Activated naive CD4-positive, alpha-beta T cell treated with anti-CD3 and anti-CD28 coated beads, Interleukin-2, amount 10 ng/mL, durations not matched to agents 7 days and 5 days (primary cell): ENCODE measurements around the gene CORIN.
"Not testable (repeated sequence)": the region's sequence is repeated elsewhere in the genome, so short reads cannot be mapped to it uniquely, and the experiment has no call there.

ENCODE experiments used
- CTCF ChIA-PET: fragments of 350-600 bp; sonication (Branson Sonifier 250); formaldehyde crosslinking; loops from one replicate; lab custom pipeline; 2021; ENCODE audit warnings: antibody characterized with exemption; lab: Charles Lee
- DNase-seq: peaks from one replicate; pipeline ENCODE4 v3.0.0-alpha.2; 2020
- H3K27ac Mint-ChIP-seq: one replicate; pipeline ENCODE4 v1.8.0; 2021; ENCODE audit warnings: mild to moderate bottlenecking, moderate library complexity, mixed read lengths
- H3K27me3 Mint-ChIP-seq: one replicate; pipeline ENCODE4 v1.8.0; 2021; ENCODE audit warnings: mild to moderate bottlenecking, mixed read lengths
- H3K36me3 Mint-ChIP-seq: one replicate; pipeline ENCODE4 v1.8.0; 2021; ENCODE audit warnings: mixed read lengths
- H3K4me1 Mint-ChIP-seq: one replicate; pipeline ENCODE4 v1.8.0; 2021; ENCODE audit warnings: mixed read lengths
- H3K4me3 Mint-ChIP-seq: one replicate; pipeline ENCODE4 v1.8.0; 2021; ENCODE audit warnings: mild to moderate bottlenecking, moderate library complexity, mixed read lengths
- H3K9me3 Mint-ChIP-seq: one replicate; pipeline ENCODE4 v1.8.0; 2021; ENCODE audit warnings: mixed read lengths

CORIN gene

DNA sequence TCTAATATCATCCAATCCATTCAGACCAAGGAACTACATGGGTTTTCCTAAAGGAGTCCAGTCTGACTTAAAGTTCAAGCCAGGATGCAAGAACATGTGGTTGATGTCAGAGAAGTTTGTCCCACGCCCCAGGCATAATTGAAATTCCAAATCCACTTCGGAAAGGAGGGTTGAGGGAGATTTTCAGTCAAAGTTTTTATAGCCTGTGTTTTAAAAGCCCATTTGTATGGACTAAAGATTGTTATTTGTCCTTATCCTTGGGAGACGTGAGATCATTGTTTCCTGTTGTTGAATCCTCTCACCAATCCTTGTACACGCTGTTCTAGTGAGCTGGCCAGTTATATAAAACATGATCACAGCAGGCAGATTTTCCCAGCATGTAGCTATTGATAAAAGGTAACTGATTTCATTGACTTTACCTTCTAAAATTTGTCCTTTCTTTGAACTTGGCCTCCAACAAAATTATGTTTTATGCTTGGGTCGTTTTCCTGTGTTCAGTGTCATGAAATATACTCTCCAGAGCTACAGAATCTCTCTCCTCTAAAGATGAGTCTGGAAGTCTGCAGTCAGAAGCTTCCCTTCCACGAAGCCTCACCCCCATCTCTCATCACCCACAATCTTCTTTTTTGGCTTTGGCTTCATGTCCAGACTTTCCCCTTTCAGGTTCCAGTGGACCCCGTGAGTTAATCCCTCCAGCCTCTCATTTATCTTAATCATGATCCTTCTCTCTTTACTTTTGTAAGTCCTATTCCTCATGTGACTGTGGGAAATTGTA is 259.9 kb downstream of the CORIN start:
- Mint-ChIP-seq H3K36me3 (no peaks in the 10 kb centered on the region), H3K9me3 (no peaks in the 10 kb centered on the region), H3K4me3 (no peak overlapping the region), H3K27ac (no peak overlapping the region), H3K4me1 (no peaks in the 10 kb centered on the region), H3K27me3 (no peaks in the 10 kb centered on the region)
- CTCF ChIA-PET: interaction anchor here (1.5 kb wide), 1 partner anchor 11 kb away, joined by 4 read pairs; no protein-coding TSS in a partner anchor
- no peak for DNase-seq

DNA sequence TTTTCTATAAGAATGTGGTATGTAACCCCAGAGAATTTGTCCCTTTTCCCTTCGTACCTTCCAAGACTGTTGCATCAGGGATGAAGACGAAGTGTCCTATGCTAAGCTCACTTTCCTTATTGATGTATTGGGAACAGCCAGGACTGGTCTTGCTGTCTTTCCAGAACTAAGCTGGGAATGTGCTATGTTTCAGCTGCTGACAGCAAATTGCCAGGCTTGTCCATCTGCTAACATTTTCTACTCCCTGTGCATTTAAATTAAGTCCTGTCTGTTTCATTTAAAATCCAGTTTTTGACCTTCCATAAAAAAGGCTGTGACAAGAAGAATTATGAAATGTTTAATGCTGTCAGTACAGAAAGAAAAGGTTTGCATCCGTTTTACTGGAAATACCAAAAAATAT is 264.9 kb downstream of the CORIN start:
- no peak for DNase-seq
- CTCF ChIA-PET: interaction anchor here (1.2 kb wide), 1 partner anchor 190 kb away, joined by 3 read pairs; no protein-coding TSS in a partner anchor
- Mint-ChIP-seq H3K4me1 (no peaks in the 10 kb centered on the region), H3K4me3 (no peak overlapping the region), H3K9me3 (no peaks in the 10 kb centered on the region), H3K27ac (no peak overlapping the region), H3K27me3 (no peaks in the 10 kb centered on the region), H3K36me3 (no peaks in the 10 kb centered on the region)

DNA sequence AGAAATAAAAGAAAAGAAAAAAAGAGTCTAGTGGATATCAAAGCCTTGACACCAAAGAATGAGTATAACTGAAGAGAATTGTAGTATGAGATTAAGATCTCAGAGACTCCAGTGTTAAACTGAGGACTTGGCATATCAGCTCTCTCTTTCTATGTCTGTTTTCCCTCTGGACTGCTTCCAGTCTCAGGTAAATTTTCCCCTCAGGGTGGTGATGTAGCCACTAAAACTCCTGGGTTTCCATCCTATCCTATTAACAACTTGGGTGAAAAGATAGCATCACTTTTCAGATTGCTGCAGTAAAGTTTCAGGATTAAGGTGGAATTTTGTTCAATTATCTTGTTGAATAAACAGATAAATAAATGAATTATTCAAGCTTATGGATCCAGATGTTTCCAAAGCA is 267.1 kb downstream of the CORIN start:
- no peaks in the 10 kb centered on the region for H3K27me3 Mint-ChIP-seq
- DNase-seq: no peak
- CTCF ChIA-PET: no interaction called here
- H3K9me3 Mint-ChIP-seq: no peaks in the 10 kb centered on the region
- no peaks in the 10 kb centered on the region for H3K4me1 Mint-ChIP-seq
- H3K4me3 Mint-ChIP-seq: no peak overlapping the region
- no peaks in the 10 kb centered on the region for H3K36me3 Mint-ChIP-seq
- H3K27ac Mint-ChIP-seq: no peak overlapping the region

DNA sequence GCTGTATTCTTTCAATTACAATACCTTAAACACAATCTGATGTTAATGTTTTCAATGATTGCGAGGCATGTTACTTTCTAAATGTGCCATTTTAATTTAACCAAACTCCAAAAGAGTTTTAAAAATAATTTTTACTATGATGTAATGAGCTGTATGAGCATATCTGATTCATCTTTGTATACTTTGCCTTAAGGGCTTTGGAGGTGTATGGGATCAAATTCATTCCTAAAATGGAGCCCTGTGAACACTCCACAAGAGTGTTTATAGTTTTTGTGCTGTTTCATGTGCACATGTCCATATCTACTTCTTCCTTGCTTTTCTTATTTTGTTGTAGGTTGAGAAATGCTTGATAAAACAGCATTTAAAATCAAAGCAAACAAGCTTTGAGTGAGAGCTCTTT is 270.4 kb downstream of the CORIN start:
- CTCF ChIA-PET: interaction anchor here (1.4 to 1.6 kb wide), 2 partner anchors 10 to 104 kb away, joined by 3 to 4 read pairs; partner anchors contain the start of gene COMMD8
- Mint-ChIP-seq H3K36me3 (no peaks in the 10 kb centered on the region), H3K27ac (no peak overlapping the region)

DNA sequence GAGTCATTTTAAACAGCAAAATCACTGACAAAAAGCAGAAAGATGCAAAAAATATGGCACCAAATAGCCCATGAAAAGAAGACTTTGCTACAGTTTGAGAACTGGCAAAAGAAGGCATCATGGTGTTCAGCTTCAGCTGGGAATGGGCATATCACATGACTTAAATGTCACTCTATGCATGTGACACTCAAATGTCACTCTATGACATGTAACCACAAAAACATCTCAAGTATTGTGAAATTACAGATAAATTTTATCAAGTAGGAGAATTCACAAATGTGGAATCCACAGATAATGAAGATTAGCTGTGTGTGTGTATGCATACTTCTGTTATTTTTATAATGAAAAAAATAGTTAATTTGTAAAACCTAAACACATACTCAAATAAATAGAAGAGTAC is 270.9 kb downstream of the CORIN start:
- Mint-ChIP-seq H3K36me3 (no peaks in the 10 kb centered on the region), H3K27me3 (no peaks in the 10 kb centered on the region), H3K27ac (no peak overlapping the region), H3K4me3 (no peak overlapping the region), H3K9me3 (no peaks in the 10 kb centered on the region), H3K4me1 (peaks cover 4% of the 10 kb centered on the region)
- CTCF ChIA-PET: interaction anchor here (0.6 to 1.6 kb wide), 4 partner anchors 11 to 464 kb away, joined by 3 to 4 read pairs (median 3); partner anchors contain the start of gene COMMD8
- no peak for DNase-seq

More for the DNA sequence above, 270.4 kb downstream of the CORIN start:
- H3K4me1 Mint-ChIP-seq: no peaks in the 10 kb centered on the region
- no peak for DNase-seq
- no peaks in the 10 kb centered on the region for H3K9me3 Mint-ChIP-seq
- no peak overlapping the region for H3K4me3 Mint-ChIP-seq
- no peaks in the 10 kb centered on the region for H3K27me3 Mint-ChIP-seq

DNA sequence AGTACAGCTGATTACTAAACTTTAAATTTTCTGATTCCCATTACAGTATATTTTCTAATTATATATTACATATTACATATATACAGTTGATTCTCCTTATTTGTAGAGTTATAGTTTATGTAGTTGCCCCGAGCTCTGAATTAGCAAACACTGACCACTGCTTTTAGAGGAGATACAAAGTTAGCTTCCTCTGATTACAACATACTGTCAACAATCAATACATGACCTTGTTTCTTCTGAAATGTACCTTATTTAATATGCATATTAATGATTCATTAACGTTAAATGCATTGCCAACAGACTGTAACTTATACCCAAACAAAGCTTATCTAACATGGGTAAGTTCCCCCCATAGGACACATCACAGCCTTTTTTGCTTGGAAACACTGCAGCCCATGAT is 271.3 kb downstream of the CORIN start:
- H3K9me3 Mint-ChIP-seq: no peaks in the 10 kb centered on the region
- H3K27ac Mint-ChIP-seq: no peak overlapping the region
- no peaks in the 10 kb centered on the region for H3K27me3 Mint-ChIP-seq
- no peak overlapping the region for H3K4me3 Mint-ChIP-seq
- DNase-seq: no peak
- CTCF ChIA-PET: interaction anchor here (0.6 to 1.6 kb wide), 4 partner anchors 11 to 464 kb away, joined by 3 to 4 read pairs (median 3); partner anchors contain the start of gene COMMD8
- no peaks in the 10 kb centered on the region for H3K36me3 Mint-ChIP-seq
- peaks cover 4% of the 10 kb centered on the region for H3K4me1 Mint-ChIP-seq

DNA sequence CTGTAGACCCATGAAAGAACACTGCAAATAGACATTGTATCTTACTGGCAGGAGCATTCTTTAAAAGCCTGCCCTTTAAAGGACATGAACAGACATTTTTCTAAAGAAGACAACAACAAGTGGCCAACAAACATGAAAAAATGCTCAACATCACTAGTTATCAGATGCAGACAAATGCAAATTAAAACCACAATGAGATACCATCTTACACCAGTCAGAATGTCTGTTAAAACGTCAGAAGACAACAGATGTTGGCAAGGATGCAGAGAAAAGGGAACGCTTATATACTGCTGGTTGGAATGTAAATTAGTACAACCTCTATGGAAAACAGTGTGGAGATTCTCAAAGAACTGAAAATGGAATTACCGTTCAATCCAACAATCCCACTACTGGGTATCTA is 275.6 kb downstream of the CORIN start:
- CTCF ChIA-PET: no interaction called here
- Mint-ChIP-seq H3K4me1 (peaks cover 4% of the 10 kb centered on the region), H3K27me3 (no peaks in the 10 kb centered on the region), H3K9me3 (no peaks in the 10 kb centered on the region), H3K36me3 (no peaks in the 10 kb centered on the region), H3K27ac (no peak overlapping the region), H3K4me3 (no peak overlapping the region)
- DNase-seq: no peak

DNA sequence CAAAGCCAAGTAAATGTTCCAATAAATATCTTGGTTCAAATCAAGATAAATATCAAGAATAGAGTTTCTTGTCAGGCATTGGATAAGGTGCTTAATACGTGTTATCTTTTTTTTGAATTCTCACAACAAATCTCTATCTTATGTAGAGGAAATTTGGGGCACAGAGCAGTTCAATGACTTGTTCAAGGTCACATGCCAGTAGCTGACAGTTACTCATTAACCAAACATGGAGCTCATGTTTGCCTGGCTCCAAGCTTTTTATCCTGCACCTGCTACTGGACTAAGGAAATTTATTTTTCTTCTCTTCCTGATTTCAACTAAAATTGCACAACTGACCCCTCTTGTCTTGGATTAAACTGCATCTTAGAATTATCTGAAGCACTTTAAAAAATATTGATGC is 276.5 kb downstream of the CORIN start:
- H3K27me3 Mint-ChIP-seq: no peaks in the 10 kb centered on the region
- CTCF ChIA-PET: no interaction called here
- peaks cover 4% of the 10 kb centered on the region for H3K4me1 Mint-ChIP-seq
- no peak for DNase-seq
- no peaks in the 10 kb centered on the region for H3K36me3 Mint-ChIP-seq
- no peaks in the 10 kb centered on the region for H3K9me3 Mint-ChIP-seq
- no peak overlapping the region for H3K4me3 Mint-ChIP-seq
- no peak overlapping the region for H3K27ac Mint-ChIP-seq

DNA sequence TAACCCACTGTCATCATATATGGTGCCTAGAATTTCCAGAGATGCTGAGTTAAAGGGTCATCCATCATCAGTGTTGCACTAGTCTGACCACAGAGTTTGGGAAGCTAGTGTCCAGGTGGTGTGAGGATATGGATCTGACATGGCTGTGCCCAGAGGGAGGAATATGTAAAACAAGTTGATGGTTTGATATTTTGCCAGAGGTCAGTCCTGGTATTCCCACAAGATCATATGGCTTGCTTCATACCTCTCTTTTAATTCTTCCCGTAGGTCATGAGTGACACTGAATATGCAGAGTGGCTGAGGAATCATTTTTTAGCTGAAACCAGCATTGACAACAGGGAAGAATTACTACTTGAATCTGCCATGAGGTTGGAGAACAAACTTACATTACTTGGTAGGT is 277.2 kb downstream of the CORIN start:
- Mint-ChIP-seq H3K4me1 (peaks cover 4% of the 10 kb centered on the region), H3K4me3 (no peak overlapping the region), H3K9me3 (no peaks in the 10 kb centered on the region), H3K27me3 (no peaks in the 10 kb centered on the region), H3K36me3 (no peaks in the 10 kb centered on the region), H3K27ac (no peak overlapping the region)
- DNase-seq: no peak
- CTCF ChIA-PET: no interaction called here

DNA sequence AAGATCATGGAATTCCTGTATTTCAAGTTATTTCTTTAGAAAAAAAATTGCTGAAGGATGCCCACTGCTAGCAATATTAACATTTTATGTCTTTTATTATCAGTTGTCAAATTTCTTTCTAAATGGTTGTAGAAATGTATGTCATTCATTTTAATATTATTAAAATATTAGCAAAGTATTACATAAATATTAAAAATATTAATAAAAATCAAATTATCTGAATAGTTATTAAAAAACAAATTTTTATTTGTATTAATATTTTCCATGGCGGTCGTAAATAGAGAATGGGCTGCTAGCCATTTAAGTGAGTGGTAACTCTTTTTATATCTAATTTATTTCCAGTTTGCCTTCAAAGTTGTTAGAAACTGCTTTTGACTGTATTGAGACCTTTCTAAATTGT is 280.6 kb downstream of the CORIN start:
- H3K4me1 Mint-ChIP-seq: peaks cover 2% of the 10 kb centered on the region
- no peaks in the 10 kb centered on the region for H3K27me3 Mint-ChIP-seq
- H3K36me3 Mint-ChIP-seq: no peaks in the 10 kb centered on the region
- DNase-seq: no peak
- no peaks in the 10 kb centered on the region for H3K9me3 Mint-ChIP-seq
- H3K4me3 Mint-ChIP-seq: no peak overlapping the region
- H3K27ac Mint-ChIP-seq: no peak overlapping the region
- CTCF ChIA-PET: no interaction called here

DNA sequence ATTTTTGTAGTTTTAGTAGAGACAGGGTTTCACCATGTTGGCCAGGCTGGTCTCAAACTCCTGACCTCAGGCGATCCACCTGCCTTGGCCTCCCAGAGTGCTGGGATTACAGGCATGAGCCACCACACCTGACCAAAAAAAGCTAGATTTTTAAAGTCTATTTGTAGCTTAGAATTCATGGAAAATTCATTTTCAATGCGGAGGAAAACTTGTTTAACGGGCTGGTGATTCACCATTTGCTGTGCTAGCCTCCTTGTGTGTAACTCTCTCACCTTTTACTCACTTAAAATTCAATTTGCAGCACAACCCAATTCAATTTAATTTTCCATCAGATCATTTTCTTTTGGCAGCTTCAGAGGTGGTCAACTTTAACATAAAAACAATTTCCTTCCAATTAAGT is 281.9 kb downstream of the CORIN start:
- H3K27me3 Mint-ChIP-seq, H3K4me1 Mint-ChIP-seq, H3K36me3 Mint-ChIP-seq, H3K27ac Mint-ChIP-seq, DNase-seq, H3K9me3 Mint-ChIP-seq, H3K4me3 Mint-ChIP-seq: not testable (repeated sequence)
- CTCF ChIA-PET: interaction anchor here (1.1 kb wide), 1 partner anchor 15 kb away, joined by 3 read pairs; no protein-coding TSS in a partner anchor

DNA sequence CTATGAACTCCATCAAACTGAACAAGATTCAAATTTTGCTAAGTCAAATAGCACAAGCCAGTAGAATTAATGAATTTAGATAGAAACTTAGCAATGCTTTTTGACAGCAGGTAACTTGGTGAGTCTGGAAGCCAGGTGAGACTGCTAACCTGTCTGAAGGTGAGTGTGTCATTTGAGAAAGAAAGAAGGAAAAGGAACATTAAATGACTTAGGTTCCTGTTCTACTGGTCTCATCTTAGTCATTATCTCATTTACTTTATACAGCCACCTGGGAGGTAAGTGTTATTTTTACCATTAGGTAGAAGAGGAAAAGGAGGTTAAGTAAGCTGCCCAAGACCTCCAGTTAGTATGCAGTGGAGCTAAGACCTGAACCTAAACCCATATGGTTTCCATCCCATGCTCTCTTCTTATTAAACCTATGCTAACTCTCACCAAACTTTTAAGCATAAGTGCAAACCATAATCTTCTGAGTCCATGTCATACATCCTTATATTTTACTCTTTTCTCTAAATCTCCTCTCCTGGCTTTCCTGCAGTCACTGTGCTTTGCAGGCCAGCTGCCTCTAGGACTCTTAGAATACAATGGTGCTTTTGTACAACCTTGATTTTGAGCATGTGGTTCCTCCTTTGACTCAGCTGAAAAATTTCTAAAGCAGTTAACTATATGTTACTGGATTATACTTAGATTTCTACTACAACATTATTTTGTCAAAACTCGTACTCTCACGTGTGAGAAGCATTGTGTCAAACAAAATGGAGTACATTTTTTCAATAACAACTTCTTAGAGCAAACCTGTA is 284.3 kb downstream of the CORIN start:
- CTCF ChIA-PET: no interaction called here
- Mint-ChIP-seq H3K9me3 (no peaks in the 10 kb centered on the region), H3K36me3 (peaks cover 2% of the 10 kb centered on the region), H3K4me3 (no peak overlapping the region), H3K27me3 (no peaks in the 10 kb centered on the region), H3K4me1 (no peaks in the 10 kb centered on the region), H3K27ac (no peak overlapping the region)
- DNase-seq: no peak

DNA sequence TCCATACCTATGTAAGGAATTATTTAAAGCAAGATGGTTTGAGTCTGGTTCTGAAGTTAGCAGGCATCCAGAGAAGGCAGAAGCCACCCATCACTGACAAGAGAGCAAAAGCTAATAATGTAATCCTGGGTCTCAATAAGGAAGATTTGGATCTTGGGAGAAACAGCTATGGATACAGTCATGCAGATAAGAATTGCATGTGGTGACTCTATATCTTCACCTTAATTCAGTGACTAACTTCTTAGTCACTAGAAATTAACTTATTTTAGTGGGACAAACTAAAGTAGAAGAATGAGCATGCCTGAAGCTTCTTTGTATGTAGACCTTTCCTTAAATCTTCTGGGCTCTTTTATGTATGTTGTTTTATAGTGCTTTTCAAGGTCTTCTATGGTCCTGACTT is 286.2 kb downstream of the CORIN start:
- no peak for DNase-seq
- no peak overlapping the region for H3K4me3 Mint-ChIP-seq
- H3K27me3 Mint-ChIP-seq: no peaks in the 10 kb centered on the region
- CTCF ChIA-PET: interaction anchor here (1.2 kb wide), 1 partner anchor 12 kb away, joined by 3 read pairs; no protein-coding TSS in a partner anchor
- no peaks in the 10 kb centered on the region for H3K9me3 Mint-ChIP-seq
- no peak overlapping the region for H3K27ac Mint-ChIP-seq
- H3K36me3 Mint-ChIP-seq: peaks cover 2% of the 10 kb centered on the region
- H3K4me1 Mint-ChIP-seq: no peaks in the 10 kb centered on the region

DNA sequence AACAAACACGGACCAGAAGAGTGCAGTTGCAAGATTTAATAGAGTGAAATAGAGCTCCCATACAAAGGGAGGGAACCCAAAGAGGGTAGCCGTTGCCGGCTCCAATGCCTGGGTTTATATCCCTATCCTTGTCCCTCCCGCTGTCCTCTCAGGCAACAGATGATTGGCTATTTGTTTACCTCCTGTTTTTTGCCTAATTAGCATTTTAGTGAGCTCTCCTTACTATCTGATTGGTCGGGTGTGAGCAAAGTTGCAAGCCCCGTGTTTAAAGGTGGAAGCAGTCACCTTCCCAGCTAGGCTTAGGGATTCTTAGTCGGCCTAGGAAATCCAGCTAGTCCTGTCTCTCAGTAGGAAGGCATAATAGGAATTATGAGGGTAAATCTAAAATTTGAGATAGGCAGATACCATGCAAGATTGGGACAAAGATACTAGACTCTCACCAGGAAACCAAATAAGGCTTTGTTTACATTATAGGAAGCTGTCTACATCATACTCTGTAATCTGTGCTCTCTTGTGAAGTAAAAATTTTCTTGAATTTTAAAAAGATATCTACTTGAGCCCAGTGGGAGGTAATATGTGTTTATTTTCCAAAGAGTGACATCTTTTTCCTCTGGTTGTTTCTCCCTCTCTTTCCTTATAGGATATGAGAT is 286.8 kb downstream of the CORIN start:
- Mint-ChIP-seq H3K36me3 (peaks cover 2% of the 10 kb centered on the region), H3K4me3 (no peak overlapping the region)
- no peak for DNase-seq

More for the DNA sequence above, 286.8 kb downstream of the CORIN start:
- H3K9me3 Mint-ChIP-seq: no peaks in the 10 kb centered on the region
- H3K27ac Mint-ChIP-seq: no peak overlapping the region
- CTCF ChIA-PET: no interaction called here
- H3K27me3 Mint-ChIP-seq: no peaks in the 10 kb centered on the region
- H3K4me1 Mint-ChIP-seq: no peaks in the 10 kb centered on the region
